NB4 (cell line): ENCODE data around the gene KLC1.

Source experiments
- MYC ChIP-seq: IDR thresholded peaks from 2 replicates; pipeline ENCODE4 v1.6.1; 2011; ENCODE audit warnings: low read depth, low read length
- POLR2A ChIP-seq: IDR thresholded peaks from 2 replicates; pipeline ENCODE4 v1.6.1; 2011; ENCODE audit warnings: mild to moderate bottlenecking; ENCODE audit not compliant: insufficient read length; ENCODE audit errors: extremely low read depth
- TF ChIP-seq, protein P1 (sequence below): IDR thresholded peaks from one replicate; pipeline ENCODE4 v1.5.1; 2012; ENCODE audit warnings: low read depth, low read length
- TF ChIP-seq, protein P2 (sequence below): IDR thresholded peaks from 2 replicates; pipeline ENCODE4 v1.6.1; 2011; ENCODE audit warnings: low read depth, low read length

DNA sequence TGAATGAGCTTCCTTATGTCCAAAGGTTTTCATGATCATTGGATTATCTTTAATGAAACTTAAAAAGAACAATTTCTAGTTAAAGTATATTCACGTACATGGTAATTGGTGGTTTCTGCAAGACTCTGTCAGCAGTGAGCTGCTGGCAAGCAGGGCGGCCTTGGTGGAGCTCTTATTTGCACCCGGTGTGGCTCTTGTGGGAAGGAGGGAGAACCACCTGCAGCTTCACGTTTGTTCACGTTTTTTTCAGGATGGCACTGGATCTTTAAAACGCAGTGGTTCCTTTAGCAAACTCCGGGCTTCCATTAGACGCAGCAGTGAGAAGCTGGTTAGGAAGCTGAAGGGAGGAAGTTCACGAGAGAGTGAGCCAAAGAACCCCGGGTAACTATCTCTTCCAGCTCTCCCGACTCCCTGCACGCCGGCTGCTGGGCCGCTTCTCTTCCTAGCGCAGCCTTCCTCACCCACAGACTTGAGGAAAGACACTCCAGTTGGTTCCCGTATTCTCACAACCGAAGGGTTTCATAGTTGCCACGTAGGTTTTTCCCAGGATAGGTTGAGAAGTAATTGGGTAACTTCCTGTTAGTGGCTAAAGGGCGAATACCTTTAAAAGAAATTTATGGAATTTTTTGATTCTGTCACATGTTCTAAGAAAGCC lies 57.9 kb downstream of the KLC1 start:
- TF ChIP-seq POLR2A = no peak
- TF ChIP-seq, protein P1, sequence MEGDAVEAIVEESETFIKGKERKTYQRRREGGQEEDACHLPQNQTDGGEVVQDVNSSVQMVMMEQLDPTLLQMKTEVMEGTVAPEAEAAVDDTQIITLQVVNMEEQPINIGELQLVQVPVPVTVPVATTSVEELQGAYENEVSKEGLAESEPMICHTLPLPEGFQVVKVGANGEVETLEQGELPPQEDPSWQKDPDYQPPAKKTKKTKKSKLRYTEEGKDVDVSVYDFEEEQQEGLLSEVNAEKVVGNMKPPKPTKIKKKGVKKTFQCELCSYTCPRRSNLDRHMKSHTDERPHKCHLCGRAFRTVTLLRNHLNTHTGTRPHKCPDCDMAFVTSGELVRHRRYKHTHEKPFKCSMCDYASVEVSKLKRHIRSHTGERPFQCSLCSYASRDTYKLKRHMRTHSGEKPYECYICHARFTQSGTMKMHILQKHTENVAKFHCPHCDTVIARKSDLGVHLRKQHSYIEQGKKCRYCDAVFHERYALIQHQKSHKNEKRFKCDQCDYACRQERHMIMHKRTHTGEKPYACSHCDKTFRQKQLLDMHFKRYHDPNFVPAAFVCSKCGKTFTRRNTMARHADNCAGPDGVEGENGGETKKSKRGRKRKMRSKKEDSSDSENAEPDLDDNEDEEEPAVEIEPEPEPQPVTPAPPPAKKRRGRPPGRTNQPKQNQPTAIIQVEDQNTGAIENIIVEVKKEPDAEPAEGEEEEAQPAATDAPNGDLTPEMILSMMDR = no peak
- TF ChIP-seq, protein P2, sequence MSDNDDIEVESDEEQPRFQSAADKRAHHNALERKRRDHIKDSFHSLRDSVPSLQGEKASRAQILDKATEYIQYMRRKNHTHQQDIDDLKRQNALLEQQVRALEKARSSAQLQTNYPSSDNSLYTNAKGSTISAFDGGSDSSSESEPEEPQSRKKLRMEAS = no peak
- no peak for TF ChIP-seq MYC
